Caco-2 (cell line): ENCODE measurements around the gene HRH2. TPM values are rescaled to one million over a fixed set of nuclear protein-coding genes. Genes with fewer than 3 reads are reported as not detected.

Experiments
- BruUV-seq: library from RNA; stranded (reverse); fragments of 400-500 nt; replicated peaks from 2 replicates; lab custom pipeline; 2021; lab: Mats Ljungman, UMichigan
- CTCF ChIA-PET: fragments of 300-600 bp; sonication (Branson Sonifier 250); formaldehyde crosslinking; loops from one replicate; lab custom pipeline; 2022; ENCODE audit warnings: antibody characterized with exemption; lab: Charles Lee
- POLR2A ChIA-PET: fragments of 300-600 bp; sonication (Branson Sonifier 250); formaldehyde crosslinking; loops from one replicate; lab custom pipeline; 2022; ENCODE audit warnings: antibody characterized with exemption; lab: Charles Lee
- DNase-seq, 2 experiments: peaks; one replicate each; pipeline versions ENCODE4 v3.0.0 to v3.0.0-alpha.2; 2020 to 2022
- H3K27me3 ChIP-seq: replicated peaks from 2 replicates; pipeline ENCODE4 v1.6.0; 2011; ENCODE audit warnings: low read length; ENCODE audit not compliant: control insufficient read depth, insufficient read depth
- H3K36me3 ChIP-seq: 2 replicates; pipeline ENCODE4 v1.5.1; 2011; ENCODE audit warnings: low read length; ENCODE audit not compliant: control insufficient read depth, insufficient read depth
- H3K4me1 ChIP-seq: fragments of 250-450 bp; sonication (Bioruptor Pico); 2 replicates; pipeline ENCODE4 v1.5.1; 2020; ENCODE audit warnings: mild to moderate bottlenecking
- H3K4me3 ChIP-seq: 2 replicates; pipeline ENCODE4 v1.5.1; 2011; ENCODE audit warnings: low read depth, mild to moderate bottlenecking, control low read depth, low read length
- H3K9me3 ChIP-seq: fragments of 250-450 bp; sonication (Bioruptor Pico); 2 replicates; pipeline ENCODE4 v1.5.1; 2020; ENCODE audit warnings: mild to moderate bottlenecking, moderate library complexity
- H3K27ac Mint-ChIP-seq: one replicate; pipeline ENCODE4 v1.8.0; 2022; ENCODE audit warnings: mixed read lengths; ENCODE audit not compliant: unreplicated experiment
- H3K27me3 Mint-ChIP-seq: one replicate; pipeline ENCODE4 v1.8.0; 2022; ENCODE audit warnings: mixed read lengths; ENCODE audit not compliant: insufficient read depth, unreplicated experiment
- H3K36me3 Mint-ChIP-seq: one replicate; pipeline ENCODE4 v1.8.0; 2022; ENCODE audit warnings: mild to moderate bottlenecking, mixed read lengths; ENCODE audit not compliant: insufficient read depth, unreplicated experiment
- H3K4me1 Mint-ChIP-seq: one replicate; pipeline ENCODE4 v1.8.0; 2022; ENCODE audit warnings: low read depth, mixed read lengths; ENCODE audit not compliant: unreplicated experiment
- H3K4me3 Mint-ChIP-seq: one replicate; pipeline ENCODE4 v1.8.0; 2022; ENCODE audit warnings: mild to moderate bottlenecking, moderate library complexity, mixed read lengths; ENCODE audit not compliant: unreplicated experiment
- H3K9me3 Mint-ChIP-seq: one replicate; pipeline ENCODE4 v1.8.0; 2022; ENCODE audit warnings: mixed read lengths; ENCODE audit not compliant: unreplicated experiment
- intact Hi-C: fragments of 100-400 bp; cut with micrococcal nuclease; formaldehyde crosslinking; loops from one replicate; pipeline ENCODE4 v1.10.0; 2022; ENCODE audit not compliant: unreplicated experiment
- total RNA-seq: library from RNA; stranded (reverse); gene quantifications from 2 replicates; pipeline ENCODE4 v1.2.3, GENCODE V29; 2022
- TF ChIP-seq, protein P1 (sequence below), 2 experiments: fragments of 200-600 bp in 1 of 2; IDR thresholded peaks; 1 replicate in 1 of 2; 2 replicates in 1 of 2; pipeline versions ENCODE4 v1.5.1 to v1.8.0; 2011 to 2022; ENCODE audit warnings: antibody characterized with exemption in 1 of 2, control low read depth in 1 of 2, inconsistent platforms in 1 of 2, low read depth in 1 of 2, low read length in 1 of 2, mild to moderate bottlenecking in 1 of 2, moderate library complexity in 1 of 2; ENCODE audit not compliant: insufficient read depth in 1 of 2, severe bottlenecking in 1 of 2, unreplicated experiment in 1 of 2

HRH2 gene
- total RNA-seq, 1 experiment from 2014 or later: not detected

- no peaks in the 10 kb centered on the region for H3K36me3 Mint-ChIP-seq
- H3K9me3 ChIP-seq: no peaks in the 10 kb centered on the region
- intact Hi-C loops: no loop called here
- no peaks in the 10 kb centered on the region for H3K36me3 ChIP-seq
- DNase-seq: peak in 1 of 2 experiments; percentile 17
- CTCF ChIA-PET: interaction anchor here (0.6 kb wide), 1 partner anchor 220 kb away, joined by 5 read pairs; no protein-coding TSS in a partner anchor
- TF ChIP-seq, protein P1, sequence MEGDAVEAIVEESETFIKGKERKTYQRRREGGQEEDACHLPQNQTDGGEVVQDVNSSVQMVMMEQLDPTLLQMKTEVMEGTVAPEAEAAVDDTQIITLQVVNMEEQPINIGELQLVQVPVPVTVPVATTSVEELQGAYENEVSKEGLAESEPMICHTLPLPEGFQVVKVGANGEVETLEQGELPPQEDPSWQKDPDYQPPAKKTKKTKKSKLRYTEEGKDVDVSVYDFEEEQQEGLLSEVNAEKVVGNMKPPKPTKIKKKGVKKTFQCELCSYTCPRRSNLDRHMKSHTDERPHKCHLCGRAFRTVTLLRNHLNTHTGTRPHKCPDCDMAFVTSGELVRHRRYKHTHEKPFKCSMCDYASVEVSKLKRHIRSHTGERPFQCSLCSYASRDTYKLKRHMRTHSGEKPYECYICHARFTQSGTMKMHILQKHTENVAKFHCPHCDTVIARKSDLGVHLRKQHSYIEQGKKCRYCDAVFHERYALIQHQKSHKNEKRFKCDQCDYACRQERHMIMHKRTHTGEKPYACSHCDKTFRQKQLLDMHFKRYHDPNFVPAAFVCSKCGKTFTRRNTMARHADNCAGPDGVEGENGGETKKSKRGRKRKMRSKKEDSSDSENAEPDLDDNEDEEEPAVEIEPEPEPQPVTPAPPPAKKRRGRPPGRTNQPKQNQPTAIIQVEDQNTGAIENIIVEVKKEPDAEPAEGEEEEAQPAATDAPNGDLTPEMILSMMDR (IDR thresholded peaks at IDR 0.05; ENCODE audit: insufficient read depth in 1 of 2, low read depth in 1 of 2, low read length in 1 of 2, severe bottlenecking in 1 of 2, unreplicated experiment in 1 of 2): no peak
- H3K4me3 Mint-ChIP-seq: no peak overlapping the region
- peaks cover 20% of the 10 kb centered on the region for H3K4me1 Mint-ChIP-seq
- peaks cover 8% of the 10 kb centered on the region for H3K9me3 Mint-ChIP-seq
- no peaks in the 10 kb centered on the region for H3K27me3 Mint-ChIP-seq
- H3K4me3 ChIP-seq: no peak overlapping the region
- H3K27me3 ChIP-seq: no peaks in the 10 kb centered on the region
- no peak overlapping the region for H3K27ac Mint-ChIP-seq
- BruUV-seq: no TSS peak
- POLR2A ChIA-PET: no interaction called here
- H3K4me1 ChIP-seq: peaks cover 15% of the 10 kb centered on the region
These were observed 52.5 kb downstream of the HRH2 start for GRCh38 chr5:175710326-175710725.

DNA sequence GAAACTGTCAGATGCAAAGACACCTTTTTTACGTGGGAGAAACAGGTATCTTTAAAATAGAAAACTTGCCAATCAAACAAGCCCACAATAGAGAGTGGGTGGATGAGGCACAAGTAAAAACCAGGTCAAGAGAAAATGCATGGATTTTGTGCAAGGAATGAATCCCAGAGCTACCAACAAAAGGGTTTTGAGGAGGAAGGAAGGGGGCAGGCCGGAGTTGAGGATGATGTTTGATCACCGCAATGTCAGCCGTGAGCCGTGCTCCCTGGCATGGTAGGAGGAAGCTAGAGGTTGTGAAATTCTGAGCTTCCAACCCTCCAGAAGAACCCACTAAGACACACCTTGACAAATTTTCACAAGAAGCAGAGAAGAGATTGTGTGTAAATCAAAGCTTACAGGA is 53.2 kb downstream of the HRH2 start:
- Histone ChIP-seq H3K4me1 (peaks cover 12% of the 10 kb centered on the region), H3K36me3 (no peaks in the 10 kb centered on the region), H3K9me3 (no peaks in the 10 kb centered on the region), H3K27me3 (no peaks in the 10 kb centered on the region), H3K4me3 (no peak overlapping the region)
- DNase-seq: no peak
- no peaks in the 10 kb centered on the region for H3K27me3 Mint-ChIP-seq
- no peaks in the 10 kb centered on the region for H3K36me3 Mint-ChIP-seq
- H3K9me3 Mint-ChIP-seq: peaks cover 15% of the 10 kb centered on the region
- H3K4me3 Mint-ChIP-seq: no peak overlapping the region
- ChIA-PET POLR2A (no interaction called here), CTCF (interaction anchor here (0.6 kb wide), 1 partner anchor 219 kb away, joined by 5 read pairs; no protein-coding TSS in a partner anchor)
- H3K4me1 Mint-ChIP-seq: peaks cover 20% of the 10 kb centered on the region
- no peak overlapping the region for H3K27ac Mint-ChIP-seq
- BruUV-seq: no TSS peak
- TF ChIP-seq, protein P1 (IDR thresholded peaks at IDR 0.05; ENCODE audit: insufficient read depth in 1 of 2, low read depth in 1 of 2, low read length in 1 of 2, severe bottlenecking in 1 of 2, unreplicated experiment in 1 of 2): no peak
- intact Hi-C loops: no loop called here

GRCh38 chr5:175711472-175712312 is 53.8 kb downstream of the HRH2 start:
- TF ChIP-seq, protein P1 (IDR thresholded peaks at IDR 0.05; ENCODE audit: insufficient read depth in 1 of 2, low read depth in 1 of 2, low read length in 1 of 2, severe bottlenecking in 1 of 2, unreplicated experiment in 1 of 2): no peak
- Histone ChIP-seq H3K9me3 (no peaks in the 10 kb centered on the region), H3K36me3 (no peaks in the 10 kb centered on the region), H3K4me1 (peaks cover 6% of the 10 kb centered on the region), H3K4me3 (no peak overlapping the region), H3K27me3 (no peaks in the 10 kb centered on the region)
- no TSS peak for BruUV-seq
- no peak overlapping the region for H3K4me3 Mint-ChIP-seq
- peaks cover 22% of the 10 kb centered on the region for H3K9me3 Mint-ChIP-seq
- CTCF ChIA-PET: no interaction called here
- peaks cover 15% of the 10 kb centered on the region for H3K4me1 Mint-ChIP-seq
- H3K36me3 Mint-ChIP-seq: no peaks in the 10 kb centered on the region
- no peaks in the 10 kb centered on the region for H3K27me3 Mint-ChIP-seq
- peak in 1 of 2 experiments; percentile 7 for DNase-seq
- intact Hi-C loops: no loop called here
- no peak overlapping the region for H3K27ac Mint-ChIP-seq
- POLR2A ChIA-PET: no interaction called here
